NCI-H524 (cell line): ENCODE measurements around the gene ABCC11.
"Not testable (repeated sequence)": the region's sequence is repeated elsewhere in the genome, so short reads cannot be mapped to it uniquely, and the experiment has no call there.

Experiments
- DNase-seq, 2 experiments: peaks; one replicate each; lab custom pipeline; 2025; lab: John Stamatoyannopoulos, UW

Gene ABCC11

DNA sequence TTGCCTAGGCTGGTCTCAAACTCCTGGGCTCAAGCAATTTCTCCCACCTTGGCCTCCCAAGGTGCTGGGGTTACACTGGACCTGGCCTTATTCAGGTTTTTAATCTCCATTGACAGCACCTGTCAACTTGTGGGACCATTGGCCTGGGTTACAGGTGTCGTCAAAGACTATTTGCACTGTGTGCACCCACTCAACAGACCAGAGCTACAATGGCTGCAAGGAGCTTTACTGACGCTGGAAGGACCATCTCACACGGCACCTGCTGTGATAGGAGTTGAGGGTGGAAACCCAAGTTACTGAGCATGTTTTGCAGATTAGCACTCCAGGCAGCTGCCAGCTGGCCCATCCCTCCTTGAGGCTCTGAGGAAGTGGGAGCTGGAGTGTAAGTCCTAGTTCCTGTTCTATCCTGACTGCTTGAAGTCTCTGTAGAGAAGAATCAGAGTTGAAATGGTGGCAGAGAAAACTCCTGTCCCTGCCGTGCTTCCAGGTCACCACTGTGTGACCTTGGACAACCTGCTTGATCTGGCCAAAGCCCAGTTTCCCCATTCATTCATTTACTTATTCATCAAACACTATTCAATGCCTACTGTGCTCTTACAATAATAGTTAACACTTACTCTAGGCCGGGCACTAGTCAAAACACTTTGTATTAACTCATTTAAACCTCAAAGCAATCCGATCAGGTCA is 45.7 kb downstream of the ABCC11 start:
- DNase-seq: peak; percentile 78 to 92

DNA sequence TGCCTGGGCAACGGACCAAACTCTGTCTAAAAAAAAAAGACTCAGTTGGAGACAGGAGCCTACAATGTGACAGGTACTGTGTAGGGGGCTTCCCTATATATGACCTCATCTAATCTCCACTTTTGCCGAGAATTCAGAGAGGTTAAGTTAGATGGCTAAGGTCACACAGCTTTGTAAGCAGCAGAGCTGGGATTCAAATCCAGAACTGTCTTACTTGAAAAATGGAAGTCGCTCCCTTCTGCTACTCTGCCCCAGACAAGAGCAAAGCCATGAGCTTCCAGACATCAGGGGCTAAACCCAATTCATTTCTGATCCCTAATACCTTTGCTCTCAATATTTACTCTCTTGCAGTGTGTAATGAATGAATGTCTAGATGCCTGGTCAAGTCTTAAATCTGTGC is 50.0 kb downstream of the ABCC11 start:
- DNase-seq: no peak

DNA sequence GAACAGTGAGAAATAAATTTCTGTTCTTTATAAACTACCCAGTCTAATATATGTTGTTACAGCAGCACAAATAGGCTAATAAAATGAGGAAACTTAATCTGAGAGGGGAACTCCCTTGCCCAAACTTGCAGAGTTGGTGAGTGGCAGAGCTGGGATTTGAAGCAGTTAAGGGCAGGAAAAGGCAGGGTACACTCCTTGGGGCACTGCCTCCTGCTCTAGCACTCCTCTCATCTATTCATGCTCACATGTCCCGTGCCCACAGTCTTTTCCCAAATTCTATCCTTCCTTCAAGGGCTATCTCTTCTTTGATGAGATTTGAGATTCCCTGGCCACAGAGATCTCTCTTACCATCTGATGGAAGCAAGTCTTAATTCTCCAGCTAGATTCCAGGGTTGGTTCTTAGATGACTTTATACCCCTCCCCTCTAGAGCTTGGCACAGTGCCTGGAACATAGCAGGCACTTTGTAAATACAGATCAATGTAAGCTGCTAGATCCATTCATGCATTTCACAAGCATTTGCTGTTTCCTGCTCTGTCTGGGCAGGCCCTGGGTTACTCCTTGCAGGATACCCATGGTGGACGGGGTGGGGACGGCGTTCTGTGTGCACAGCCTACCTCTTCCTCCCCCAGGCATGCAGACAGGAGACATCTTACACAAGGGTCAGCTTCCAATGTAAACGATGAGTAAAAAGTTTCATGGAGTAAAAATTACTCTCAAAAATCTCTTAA is 52.3 kb downstream of the ABCC11 start:
- DNase-seq: peak; percentile 24 to 61

DNA sequence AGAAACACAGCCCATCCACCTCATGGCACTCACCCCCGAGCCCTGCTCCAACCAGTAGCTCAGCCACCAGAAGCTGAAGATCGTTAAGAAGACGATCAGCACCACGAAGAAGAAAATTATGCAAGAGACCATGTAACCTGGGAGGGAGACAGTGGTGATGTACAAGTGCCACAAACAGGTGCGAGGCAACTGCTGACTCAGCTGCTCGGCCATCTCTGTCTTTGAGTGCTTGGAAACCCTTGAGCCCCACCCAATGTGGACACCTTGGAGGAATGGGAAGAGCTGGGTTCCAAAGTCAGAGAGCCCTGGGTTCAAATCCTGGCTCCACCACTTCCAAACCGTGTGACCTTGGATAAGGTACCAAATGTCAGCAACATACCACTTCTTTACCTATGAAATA is 53.5 kb downstream of the ABCC11 start:
- no peak for DNase-seq

DNA sequence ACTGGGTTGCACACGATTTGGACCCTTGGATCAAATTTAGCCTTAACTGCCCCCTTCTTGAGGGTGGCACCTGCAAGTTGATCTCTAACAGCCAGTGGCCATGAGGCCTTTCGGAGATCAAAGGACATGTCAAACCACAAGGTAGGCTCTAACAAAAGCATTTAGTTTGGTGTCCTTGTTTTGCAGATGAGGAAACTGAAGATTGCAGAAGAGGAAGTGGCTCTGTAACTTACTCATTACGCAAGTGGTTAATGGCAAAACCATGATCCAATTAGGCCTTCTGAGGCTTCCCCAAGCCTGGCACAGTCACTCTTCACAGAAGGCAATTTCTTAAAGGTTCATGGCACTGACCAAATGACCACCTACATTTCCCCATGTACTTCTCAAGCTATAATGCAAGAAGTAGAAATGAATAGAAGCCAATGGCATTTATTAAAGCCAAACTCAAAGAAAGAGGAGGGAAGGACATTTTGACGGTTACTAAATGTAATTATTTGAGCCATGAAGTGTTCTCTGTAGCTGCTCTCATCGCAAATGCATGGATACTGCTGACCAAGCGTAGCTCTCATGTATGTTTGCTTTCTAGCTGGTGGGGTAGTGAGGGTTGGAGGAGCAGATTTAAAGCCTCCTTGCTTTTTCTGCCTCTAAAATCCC is 58.8 kb downstream of the ABCC11 start:
- no peak for DNase-seq

DNA sequence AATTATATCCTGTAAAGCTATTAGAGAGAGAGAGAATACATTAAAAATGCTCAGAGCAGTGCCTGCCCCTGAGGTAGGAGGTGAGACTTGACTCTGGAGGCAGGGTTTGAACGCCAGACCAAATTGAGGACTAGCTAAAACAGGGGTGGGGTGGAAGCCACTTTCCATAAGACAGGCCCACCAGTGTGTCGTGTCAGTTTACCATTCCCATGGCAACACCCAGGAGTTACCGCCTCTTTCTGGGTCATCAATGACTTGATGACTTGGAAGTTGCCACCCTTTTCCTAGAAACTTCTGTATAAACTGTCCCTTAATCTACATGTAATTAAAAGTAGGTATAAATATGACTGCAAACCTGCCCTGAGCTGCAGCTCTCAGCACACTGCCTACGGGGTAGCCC is 59.6 kb downstream of the ABCC11 start:
- DNase-seq: no peak

DNA sequence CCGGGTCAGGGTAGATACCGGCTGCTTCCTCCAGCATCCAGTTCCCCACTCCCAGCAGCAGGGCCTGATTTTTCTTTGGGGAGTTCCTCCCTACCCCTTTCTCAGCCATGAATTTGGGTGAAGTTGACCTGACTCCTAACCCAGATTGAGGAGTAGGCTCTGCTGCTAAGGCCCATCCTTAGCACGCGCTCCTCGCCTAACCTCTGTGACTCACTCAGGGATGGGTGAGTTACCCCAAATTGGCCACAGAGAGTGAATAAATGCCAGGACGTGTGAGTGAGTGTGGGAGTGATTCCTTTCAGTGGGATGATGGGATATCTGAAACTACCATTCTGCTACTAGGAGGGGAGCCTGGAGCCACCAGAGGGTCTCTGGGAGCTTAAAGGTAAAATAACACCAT is 62.7 kb downstream of the ABCC11 start:
- no peak for DNase-seq

DNA sequence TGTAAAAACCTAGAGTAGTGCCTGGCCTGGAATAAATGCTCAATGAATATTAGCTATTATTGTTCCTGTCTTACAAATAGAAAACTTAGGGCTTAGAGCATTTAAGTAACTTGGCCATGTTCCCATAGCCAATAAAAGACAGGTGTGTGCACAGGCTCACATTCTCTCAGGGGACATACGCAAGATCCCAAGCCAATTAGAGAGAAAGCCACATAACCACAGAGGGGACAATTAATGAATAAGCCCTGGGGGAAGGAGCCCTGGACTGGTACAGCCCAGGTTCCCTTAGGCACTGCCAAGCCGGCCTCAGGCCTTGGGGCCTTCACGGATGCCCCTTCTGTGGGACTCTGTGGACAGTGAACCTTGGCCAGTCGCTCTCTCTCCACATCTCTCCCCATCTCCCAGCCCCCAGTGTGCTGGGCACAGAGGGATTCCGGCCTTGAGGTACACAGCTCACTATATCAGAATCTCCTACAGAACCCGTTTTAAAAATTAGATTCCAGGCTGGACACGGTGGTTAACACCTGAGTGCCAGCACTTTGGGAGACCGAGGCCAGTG is 64.3 kb downstream of the ABCC11 start:
- DNase-seq: peak; percentile 89 to 90

DNA sequence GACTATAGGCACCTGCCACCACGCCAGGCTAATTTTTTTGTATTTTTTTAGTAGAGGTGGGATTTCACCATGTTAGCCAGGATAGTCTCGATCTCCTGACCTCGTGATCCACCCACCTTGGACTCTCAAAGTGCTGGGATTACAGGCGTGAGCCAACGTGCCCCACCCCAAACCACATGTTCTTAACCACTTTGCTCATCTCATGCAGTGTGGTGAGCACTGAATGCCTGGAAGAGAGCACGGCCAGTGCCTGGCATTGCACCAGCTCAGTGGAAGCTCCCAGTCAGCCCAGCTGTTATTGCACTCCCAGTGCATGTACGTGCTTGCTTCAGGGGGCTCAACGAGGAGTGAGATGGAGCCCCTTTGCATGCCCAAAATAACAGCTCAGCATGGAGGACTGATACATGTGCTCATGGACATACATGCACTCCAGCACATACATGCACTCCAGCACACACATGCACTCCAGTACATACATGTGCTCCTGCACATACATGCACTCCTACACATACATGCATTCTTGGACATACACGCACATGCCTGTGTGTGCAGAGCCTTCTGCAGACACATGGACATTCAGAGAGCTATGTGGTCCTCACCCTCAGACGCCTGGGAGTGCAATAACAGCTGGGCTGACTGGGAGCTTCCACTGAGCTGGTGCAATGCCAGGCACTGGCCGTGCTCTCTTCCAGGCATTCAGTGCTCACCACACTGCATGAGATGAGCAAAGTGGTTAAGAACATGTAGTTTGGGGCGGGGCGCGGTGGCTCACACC is 65.4 kb downstream of the ABCC11 start:
- peak in 1 of 2 experiments; percentile 20 for DNase-seq

DNA sequence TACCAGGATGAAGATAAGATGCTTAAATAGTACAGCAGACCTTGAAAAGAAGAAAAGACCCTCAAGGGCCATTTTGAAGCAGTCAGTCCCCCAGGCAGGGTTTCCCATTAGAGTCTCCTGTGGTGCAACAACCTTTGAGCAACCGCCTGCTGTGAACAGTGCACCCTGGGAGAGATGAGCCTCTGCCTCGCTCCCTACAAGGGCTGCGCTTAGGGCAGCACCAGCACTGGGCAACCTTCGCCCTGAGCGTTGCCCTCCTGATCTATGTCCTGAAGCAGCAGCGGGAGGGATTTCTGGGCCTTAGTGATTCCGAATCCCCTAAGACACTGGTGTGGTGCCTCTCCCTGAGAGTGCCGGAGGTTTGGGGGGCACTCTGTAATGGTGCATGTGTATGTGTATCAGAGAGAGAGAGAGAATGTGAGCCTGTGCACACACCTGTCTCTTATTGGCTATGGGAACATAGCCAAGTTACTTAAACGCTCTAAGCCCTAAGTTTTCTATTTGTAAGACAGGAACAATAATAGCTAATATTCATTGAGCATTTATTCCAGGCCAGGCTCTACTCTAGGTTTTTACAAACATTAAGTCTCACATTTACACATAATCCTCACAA is 66.4 kb downstream of the ABCC11 start:
- no peak for DNase-seq

DNA sequence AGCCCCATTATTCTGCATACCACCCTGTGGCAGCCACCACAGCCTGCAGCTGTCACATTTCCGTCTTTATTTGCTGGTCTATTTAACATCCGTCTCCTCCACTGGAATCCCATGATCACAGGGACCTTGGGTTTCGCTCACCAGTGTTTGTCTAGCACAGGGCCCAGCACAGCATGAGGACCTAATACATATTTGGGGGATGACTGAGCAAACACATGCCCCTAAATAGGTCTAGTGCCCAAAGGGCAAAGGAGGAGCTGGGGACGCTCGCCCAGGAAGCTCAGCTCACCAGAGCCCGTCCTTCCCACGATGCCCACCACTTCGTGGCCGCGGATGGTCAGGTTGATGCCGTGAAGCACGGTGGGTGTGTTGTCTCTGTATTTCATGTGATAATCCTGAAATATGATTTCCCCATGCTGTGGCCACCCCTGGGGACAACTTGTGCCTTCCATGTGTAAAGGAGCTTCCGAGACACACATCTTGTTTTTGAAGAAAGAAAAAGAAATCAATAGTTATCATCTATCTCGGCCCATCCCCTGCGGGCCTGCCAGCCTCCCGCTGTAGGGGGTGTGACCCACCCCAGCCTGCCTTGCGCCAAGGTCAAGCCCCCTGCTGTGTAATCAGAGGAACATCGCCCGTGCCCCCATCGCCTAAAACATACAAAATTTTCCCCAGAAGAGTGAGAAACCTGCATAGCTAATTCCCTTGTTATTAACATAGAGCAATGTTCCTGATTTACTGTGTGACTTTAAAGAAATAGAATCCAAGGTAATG is 70.5 kb downstream of the ABCC11 start:
- DNase-seq: no peak

DNA sequence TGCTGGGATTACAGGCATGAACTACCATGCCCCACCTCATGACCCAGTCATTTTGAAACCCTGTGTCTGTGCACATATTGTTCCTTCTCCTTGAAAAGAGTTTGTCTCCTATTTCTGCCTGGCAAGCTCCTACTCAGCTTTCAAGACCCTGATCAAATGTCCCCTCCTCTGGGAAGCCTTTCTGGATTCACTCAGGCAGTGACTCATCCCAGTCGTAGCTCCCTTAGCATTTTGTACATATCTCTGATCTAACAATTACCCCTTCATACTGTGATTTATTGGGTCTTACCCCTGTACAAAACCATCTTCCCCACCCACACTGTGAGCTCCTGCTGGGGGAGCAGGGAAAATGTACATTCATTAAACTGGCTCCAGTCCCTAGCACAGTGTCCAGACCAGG is 73.5 kb downstream of the ABCC11 start:
- no peak for DNase-seq

DNA sequence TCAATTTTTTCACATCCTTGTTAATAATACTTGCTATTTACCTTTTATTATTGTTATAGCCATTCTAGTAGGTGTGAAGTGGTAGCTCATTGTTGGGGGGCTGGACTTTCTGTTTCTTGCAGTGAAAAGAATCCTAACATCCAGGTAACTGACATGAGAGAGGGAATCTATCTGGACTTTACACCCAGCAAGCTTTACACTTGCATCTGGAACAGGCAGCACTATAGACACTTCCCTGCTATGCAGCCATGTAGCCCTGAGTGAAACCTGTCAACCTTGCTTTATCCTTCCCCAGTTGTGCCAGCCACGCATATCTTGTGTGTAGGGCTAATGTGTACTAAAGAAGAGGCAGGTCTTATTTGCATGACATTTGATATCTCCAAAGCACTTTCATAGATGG is 74.7 kb downstream of the ABCC11 start:
- no peak for DNase-seq

DNA sequence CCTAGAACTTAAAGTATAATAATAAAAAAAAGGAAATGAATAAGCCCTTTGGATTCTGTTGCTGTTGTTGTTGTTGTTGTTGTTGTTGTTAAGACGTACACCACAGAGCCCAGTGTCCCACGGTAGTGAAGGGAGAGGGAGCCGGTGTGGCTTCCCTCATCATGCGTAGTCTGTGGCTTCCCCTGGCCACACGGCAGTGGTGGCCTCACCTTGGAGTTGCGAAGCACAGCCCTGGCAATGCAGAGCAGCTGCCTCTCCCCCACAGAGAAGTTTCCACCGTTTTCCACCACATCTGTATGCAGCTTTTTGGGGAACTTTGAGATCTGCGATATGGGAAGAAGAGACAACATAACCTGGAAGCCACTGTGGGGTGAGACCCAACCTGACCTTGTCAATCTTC is 77.4 kb downstream of the ABCC11 start:
- no peak for DNase-seq

DNA sequence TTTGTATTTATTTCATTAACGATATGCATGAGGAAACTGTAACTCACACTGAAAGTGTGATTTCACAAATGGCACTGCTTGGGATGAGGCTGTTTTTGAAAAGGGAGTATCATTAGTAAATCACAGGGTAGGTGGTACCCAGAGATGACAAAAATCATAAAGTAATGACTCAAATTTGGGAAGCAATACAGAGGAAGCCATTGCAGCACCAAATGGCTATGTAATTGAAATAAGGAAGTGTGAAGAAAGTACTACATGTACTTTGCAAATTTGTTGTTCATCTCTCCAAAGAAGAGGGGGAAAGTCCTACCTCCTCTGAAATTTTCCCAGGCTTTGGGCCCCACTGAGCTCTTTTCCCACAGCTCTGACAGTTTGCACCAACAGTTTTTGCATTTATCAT is 79.3 kb downstream of the ABCC11 start:
- DNase-seq: no peak

DNA sequence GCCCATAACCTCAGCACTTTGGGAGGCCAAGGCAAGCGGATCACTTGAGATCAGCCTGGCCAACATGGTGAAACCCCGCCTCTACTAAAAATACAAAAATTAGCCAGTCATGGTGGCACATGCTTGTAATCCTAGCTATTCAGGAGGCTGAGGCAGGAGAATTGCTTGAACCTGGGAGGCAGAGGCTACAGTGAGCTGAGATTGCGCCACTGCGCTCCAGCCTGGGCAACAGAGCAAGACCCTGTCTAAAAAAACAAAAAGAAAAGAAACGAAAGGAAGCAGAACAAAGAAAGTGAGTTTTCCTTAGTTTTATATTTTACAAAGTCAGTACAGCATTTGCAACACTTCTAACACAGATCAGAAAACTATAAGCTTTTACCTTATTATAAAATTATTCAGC is 80.7 kb downstream of the ABCC11 start:
- not testable (repeated sequence) for DNase-seq

DNA sequence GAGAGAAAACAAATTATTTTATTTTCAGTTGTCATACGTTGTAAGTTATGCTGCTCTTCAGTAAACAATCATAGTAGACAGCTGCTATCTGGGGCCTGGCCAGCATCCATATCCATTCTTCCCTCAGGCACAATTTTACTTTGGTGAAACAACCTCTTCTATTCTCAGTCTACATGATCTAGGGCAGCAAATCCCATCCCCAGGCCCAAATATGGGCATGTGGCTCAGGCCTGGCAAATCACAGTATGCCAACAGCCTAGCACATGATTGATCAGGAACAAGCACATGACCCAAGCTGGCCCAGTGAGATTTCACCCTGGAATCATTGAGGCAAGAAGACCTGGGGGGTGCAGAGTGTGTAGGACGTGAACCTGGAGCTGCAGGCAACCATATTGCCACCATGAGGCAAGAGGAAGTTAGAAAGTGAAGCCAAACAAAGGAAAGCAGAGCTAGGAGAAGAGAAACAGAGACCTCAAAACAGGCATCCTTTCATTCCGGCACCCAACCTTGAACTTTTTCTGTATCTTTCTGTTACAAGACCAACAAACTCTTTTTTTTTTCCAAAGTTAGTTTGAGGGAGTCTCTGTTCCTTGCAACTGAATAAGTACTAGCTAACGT is 81.3 kb downstream of the ABCC11 start:
- no peak for DNase-seq

DNA sequence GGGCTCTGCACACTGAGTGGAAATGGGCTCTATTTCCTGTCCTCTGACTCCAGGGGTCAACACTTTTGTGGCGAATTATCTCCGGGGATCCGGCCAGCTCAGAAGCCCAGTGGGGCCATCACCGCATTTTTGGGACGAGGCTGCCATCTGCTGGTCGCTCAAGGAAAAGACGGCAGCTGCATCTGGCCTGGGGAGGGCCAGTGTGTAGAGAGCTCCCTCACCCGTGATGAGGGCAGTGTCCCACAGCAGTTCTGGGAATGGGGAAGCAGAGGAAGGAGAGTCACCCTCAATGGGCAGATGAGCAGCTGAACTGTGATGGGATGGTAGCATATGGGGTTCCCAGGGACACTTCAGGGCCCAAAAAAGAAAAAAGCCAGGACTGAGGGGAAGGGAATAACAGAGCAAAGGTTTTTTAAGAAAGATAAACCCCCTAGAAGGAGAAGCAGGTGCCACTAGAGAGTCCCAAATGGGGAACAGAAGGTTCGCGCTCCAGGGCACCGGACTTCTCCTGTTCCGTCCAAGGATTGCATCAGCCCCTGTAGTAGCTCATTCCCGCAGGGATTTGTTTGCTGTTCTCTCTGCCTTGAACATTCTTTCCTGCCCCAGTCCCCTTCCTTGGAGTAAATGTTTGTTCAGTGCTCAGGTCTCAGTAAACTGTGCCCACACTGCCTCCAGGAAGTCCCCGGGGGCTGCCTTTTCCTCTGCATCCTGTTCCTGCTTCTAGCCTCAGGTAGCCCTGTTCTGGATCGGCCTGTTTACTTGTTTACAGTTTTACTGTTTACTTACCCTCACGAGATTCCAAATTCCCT is 82.2 kb downstream of the ABCC11 start:
- DNase-seq: peak; percentile 61 to 80

DNA sequence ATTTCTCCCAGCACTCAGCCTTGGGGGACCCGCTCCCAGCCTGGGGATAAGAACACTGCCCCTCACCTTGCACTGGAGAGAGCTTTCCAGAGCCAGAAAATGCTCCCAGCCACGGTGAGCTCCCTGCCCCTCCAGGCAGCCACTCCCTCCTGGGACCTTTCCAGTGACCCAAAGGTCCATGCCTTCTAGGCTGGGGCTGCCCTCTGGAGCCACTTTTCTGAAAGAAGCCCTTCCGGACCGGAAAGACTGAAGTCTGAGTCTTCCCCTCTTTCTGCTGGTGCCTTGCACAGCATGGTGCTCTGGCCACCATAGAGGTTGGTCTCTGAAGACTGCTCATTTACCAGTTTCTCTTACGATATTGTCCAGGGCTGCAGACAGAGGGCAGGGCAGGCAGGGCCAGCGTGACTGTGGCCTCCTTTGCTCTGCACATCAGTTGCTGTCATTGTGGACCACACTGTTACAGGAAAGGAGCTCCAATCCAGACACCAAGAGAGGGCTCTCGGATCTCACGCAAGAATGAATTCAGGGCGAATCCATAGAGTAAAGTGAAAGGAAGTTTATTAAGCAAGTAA is 84.4 kb downstream of the ABCC11 start:
- no peak for DNase-seq
